Parathyroid adenoma (tissue), 2 donors: ENCODE measurements around the gene CBX1.

Experiments
- H2AFZ ChIP-seq: fragments of 300-600 bp; sonication (generic); one replicate; pipeline ENCODE4 v1.7.0; 2017; ENCODE audit warnings: antibody characterized with exemption, mild to moderate bottlenecking
- H3K27ac ChIP-seq: fragments of 300-600 bp; sonication (generic); one replicate; pipeline ENCODE4 v1.7.0; 2017
- H3K27me3 ChIP-seq: fragments of 300-600 bp; sonication (generic); one replicate; pipeline ENCODE4 v1.7.0; 2017; ENCODE audit warnings: low read length; ENCODE audit not compliant: control insufficient read depth, insufficient read depth
- H3K36me3 ChIP-seq: fragments of 300-600 bp; sonication (generic); one replicate; pipeline ENCODE4 v1.7.0; 2017; ENCODE audit warnings: low read length; ENCODE audit not compliant: control insufficient read depth, insufficient read depth
- H3K4me1 ChIP-seq: fragments of 300-600 bp; sonication (generic); one replicate; pipeline ENCODE4 v1.7.0; 2017; ENCODE audit warnings: control low read depth
- H3K4me2 ChIP-seq: fragments of 300-600 bp; sonication (generic); one replicate; pipeline ENCODE4 v1.7.0; 2017; ENCODE audit warnings: low read length
- H3K4me3 ChIP-seq: fragments of 300-600 bp; sonication (generic); one replicate; pipeline ENCODE4 v1.7.0; 2017; ENCODE audit warnings: low read depth, low read length
- H3K79me2 ChIP-seq: fragments of 300-600 bp; sonication (generic); one replicate; pipeline ENCODE4 v1.7.0; 2017; ENCODE audit warnings: control low read depth
- H3K9ac ChIP-seq: fragments of 300-600 bp; sonication (generic); one replicate; pipeline ENCODE4 v1.7.0; 2017; ENCODE audit warnings: mild to moderate bottlenecking
- H3K9me3 ChIP-seq: fragments of 300-600 bp; sonication (generic); one replicate; pipeline ENCODE4 v1.7.0; 2017; ENCODE audit warnings: low read length; ENCODE audit not compliant: control insufficient read depth
- TF ChIP-seq, protein P1 (sequence below): fragments of 300-600 bp; sonication (generic); IDR thresholded peaks from one replicate; pipeline ENCODE4 v1.7.0; 2017; ENCODE audit warnings: antibody characterized with exemption, mild to moderate bottlenecking
- donor health status: primary hyperparathyroidism.

Gene CBX1

GRCh38 chr17:48104440-48104839 is 3.2 kb upstream of the CBX1 start:
- Histone ChIP-seq H3K4me3 (no peak overlapping the region), H3K27me3 (no peaks in the 10 kb centered on the region), H3K79me2 (peaks cover 11% of the 10 kb centered on the region), H3K9ac (no peak overlapping the region), H3K27ac (no peak overlapping the region), H3K4me2 (no peak overlapping the region), H3K4me1 (peaks cover 2% of the 10 kb centered on the region), H3K36me3 (no peaks in the 10 kb centered on the region), H3K9me3 (no peaks in the 10 kb centered on the region), H2AFZ (no peak overlapping the region)
- TF ChIP-seq, protein P1, sequence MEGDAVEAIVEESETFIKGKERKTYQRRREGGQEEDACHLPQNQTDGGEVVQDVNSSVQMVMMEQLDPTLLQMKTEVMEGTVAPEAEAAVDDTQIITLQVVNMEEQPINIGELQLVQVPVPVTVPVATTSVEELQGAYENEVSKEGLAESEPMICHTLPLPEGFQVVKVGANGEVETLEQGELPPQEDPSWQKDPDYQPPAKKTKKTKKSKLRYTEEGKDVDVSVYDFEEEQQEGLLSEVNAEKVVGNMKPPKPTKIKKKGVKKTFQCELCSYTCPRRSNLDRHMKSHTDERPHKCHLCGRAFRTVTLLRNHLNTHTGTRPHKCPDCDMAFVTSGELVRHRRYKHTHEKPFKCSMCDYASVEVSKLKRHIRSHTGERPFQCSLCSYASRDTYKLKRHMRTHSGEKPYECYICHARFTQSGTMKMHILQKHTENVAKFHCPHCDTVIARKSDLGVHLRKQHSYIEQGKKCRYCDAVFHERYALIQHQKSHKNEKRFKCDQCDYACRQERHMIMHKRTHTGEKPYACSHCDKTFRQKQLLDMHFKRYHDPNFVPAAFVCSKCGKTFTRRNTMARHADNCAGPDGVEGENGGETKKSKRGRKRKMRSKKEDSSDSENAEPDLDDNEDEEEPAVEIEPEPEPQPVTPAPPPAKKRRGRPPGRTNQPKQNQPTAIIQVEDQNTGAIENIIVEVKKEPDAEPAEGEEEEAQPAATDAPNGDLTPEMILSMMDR: no peak

DNA sequence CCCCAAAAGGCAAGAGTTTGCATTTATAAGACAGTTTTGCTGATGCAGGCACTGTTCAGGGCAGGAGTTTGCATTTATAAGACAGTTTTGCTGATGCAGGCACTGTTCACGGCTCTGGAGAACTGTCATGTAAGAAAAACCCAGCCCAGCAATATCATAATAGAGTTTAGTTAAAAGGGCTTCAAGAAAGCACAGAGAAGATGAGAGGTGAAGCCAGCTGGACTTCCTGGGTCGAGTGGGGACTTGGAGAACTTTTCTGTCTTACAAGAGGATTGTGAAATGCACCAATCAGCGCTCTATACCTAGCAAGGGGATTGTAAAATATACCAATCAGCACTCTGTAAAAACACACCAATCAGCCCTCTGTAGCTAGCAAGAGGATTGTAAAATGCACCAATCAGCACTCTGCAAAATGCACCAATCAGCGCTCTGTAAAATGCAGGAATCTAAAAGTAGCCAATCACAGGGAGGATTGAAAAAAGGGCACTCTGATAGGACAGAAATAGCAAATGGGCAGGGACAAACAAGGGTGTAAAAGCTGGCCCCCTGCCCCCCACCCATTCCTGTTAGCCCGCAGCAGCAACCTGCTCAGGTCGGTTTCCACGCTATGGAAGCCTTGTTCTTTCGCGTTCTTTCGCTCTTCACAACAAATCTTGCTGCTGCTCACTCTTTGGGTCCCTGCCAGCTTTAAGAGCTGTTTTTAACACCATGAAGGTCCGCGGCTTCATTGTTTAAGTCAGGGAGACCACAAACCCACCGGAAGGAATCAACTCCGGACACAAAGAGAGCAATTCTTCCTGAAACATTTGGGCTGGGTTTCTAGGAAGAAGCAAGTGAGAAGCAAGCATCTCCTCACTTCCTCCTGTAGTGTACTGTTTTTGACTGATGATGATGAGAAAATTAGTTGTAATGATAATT is 1.8 kb upstream of the CBX1 start:
- Histone ChIP-seq H3K4me1 (peaks cover 2% of the 10 kb centered on the region), H3K27ac (peak overlapping the region; percentile 60), H3K36me3 (no peaks in the 10 kb centered on the region), H3K9ac (no peak overlapping the region), H3K27me3 (no peaks in the 10 kb centered on the region), H2AFZ (peak overlapping the region; percentile 40), H3K79me2 (peaks cover 8% of the 10 kb centered on the region), H3K4me2 (peak overlapping the region; percentile 32), H3K4me3 (no peak overlapping the region), H3K9me3 (no peaks in the 10 kb centered on the region)
- TF ChIP-seq, protein P1: no peak

DNA sequence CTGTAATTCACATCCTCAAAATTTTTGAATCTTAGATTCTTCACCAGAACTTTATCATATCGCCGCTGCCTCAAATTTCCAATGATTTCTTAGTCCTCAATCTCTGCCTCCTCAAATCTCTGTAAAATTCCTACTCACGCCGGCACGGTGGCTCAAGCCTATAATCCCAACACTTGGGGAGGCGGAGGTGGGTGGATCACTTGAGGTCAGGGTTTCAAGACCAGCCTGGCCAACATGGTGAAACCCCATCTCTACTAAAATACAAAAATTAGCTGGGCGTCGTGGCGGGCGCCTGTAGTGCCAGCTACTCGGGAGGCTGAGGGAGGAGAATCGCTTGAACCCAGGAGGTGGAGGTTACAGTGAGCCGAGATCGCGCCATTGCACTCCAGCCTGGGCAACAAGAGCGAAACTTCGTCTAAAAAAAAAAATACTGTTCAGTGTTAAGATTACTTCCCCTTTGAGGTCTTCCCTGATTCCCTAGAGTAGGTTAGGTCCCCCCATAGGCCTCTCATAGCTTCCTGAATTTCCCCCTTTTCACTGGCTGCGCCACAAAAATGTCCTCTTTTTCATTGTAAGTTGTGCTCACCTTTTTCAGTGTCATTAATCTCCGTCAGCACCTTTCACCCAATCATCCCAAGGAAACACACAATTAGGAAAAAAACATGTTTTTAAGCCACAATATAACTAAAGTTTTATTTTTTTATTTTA is 919 bp upstream of the CBX1 start:
- TF ChIP-seq, protein P1: no peak
- peak overlapping the region; percentile 40 for H2AFZ ChIP-seq
- no peaks in the 10 kb centered on the region for H3K36me3 ChIP-seq
- H3K4me2 ChIP-seq: peak overlapping the region; percentile 32
- peaks cover 2% of the 10 kb centered on the region for H3K4me1 ChIP-seq
- H3K9me3 ChIP-seq: no peaks in the 10 kb centered on the region
- peaks cover 11% of the 10 kb centered on the region for H3K79me2 ChIP-seq
- H3K9ac ChIP-seq: no peak overlapping the region
- H3K27me3 ChIP-seq: no peaks in the 10 kb centered on the region
- peak overlapping the region; percentile 60 for H3K27ac ChIP-seq
- no peak overlapping the region for H3K4me3 ChIP-seq

DNA sequence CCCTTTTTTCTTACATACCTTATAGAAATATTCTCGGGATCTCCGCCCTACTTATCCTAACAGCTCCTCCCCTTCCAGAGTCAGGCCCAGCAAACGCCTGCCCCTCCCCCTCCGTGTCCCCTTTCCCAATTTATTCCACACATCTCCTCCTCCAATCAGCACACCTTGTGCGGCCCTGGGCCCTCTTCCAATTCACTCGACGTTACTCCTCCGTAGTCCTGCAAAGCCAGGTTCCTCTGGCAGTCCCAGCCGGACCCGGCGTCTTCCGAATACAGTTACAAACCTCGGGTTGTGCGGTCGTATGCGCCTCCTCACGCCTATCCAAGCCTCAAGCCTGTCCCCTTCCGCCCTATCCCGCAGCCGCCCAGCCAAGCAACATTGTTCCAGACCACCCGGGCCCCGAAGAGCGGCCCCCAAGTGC is 677 bp downstream of the CBX1 start:
- Histone ChIP-seq H3K27ac (peak overlapping the region; percentile 74), H3K36me3 (no peaks in the 10 kb centered on the region), H3K4me3 (peak overlapping the region; percentile 93), H3K79me2 (peaks cover 17% of the 10 kb centered on the region), H3K4me2 (peak overlapping the region; percentile 98), H3K27me3 (no peaks in the 10 kb centered on the region), H3K9me3 (no peaks in the 10 kb centered on the region), H2AFZ (peak overlapping the region; percentile 98), H3K9ac (peak overlapping the region; percentile 54), H3K4me1 (no peaks in the 10 kb centered on the region)
- TF ChIP-seq, protein P1: no peak
